HFFc6 (cell line): Measurements from ENCODE around the gene TMEM196. TPM values are rescaled to one million over a fixed set of nuclear protein-coding genes. Genes with fewer than 3 reads are reported as not detected.

Experiments used
- DNase-seq: peaks from one replicate; pipeline ENCODE4 v3.0.0-alpha.2; 2018
- H3K27ac Mint-ChIP-seq: 2 replicates; pipeline ENCODE4 v1.8.0; 2020; ENCODE audit warnings: mild to moderate bottlenecking, mixed read lengths
- H3K27me3 Mint-ChIP-seq: 2 replicates; pipeline ENCODE4 v1.8.0; 2021; ENCODE audit warnings: mild to moderate bottlenecking, moderate library complexity, mixed read lengths; ENCODE audit not compliant: insufficient read depth
- H3K36me3 Mint-ChIP-seq: 2 replicates; pipeline ENCODE4 v1.8.0; 2021; ENCODE audit warnings: low read depth, mixed read lengths
- H3K4me1 Mint-ChIP-seq: 2 replicates; pipeline ENCODE4 v1.8.0; 2020; ENCODE audit warnings: low read depth, mixed read lengths
- H3K4me3 Mint-ChIP-seq: 2 replicates; pipeline ENCODE4 v1.8.0; 2020; ENCODE audit warnings: mild to moderate bottlenecking, moderate library complexity, mixed read lengths
- H3K9me3 Mint-ChIP-seq: 2 replicates; pipeline ENCODE4 v1.8.0; 2020; ENCODE audit warnings: mild to moderate bottlenecking, mixed read lengths
- CTCF ChIP-seq: fragments of 200-600 bp; sonication (generic); IDR thresholded peaks from 2 replicates; pipeline ENCODE4 v1.5.0; 2021; ENCODE audit warnings: antibody characterized with exemption, mild to moderate bottlenecking
- microRNA-seq: library from miRNA; unstranded; fragments of <30 nt; microRNA quantifications from one replicate; pipeline ENCODE4, GENCODE V29; 2019
- total RNA-seq, 6 experiments: library from RNA; stranded (reverse); fragmentation: NEBNext Ultra II Directional; extraction: Animal tissue kit (Norgen Biotek cat#: 25700); gene quantifications; 2 replicates in 1 of 6; 3 replicates in 5 of 6; pipeline ENCODE4 v1.2.3, GENCODE V29; 2021

TMEM196 gene
- total RNA-seq, 6 experiments from 2014 or later, result not detected

DNA sequence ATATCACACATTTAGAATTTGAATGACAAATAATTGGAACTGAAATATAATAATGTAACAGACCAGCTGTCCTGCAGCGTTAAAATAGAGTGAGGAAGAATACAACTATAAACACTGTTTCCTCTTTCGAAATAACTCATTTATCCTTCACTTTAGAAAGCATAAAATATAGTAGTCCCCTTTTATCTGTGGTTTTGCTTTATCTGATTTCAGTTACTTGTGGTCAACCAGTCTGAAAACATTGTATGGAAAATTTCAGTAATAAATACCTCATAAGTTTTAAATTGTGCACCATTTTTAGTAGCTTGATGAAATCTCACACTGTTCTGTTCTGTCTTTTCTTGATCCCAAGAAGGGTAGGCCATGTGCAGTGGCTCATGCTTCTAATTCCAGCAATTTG lies 96.2 kb downstream of the TMEM196 start:
- H3K27me3 Mint-ChIP-seq, result peaks cover 2% of the 10 kb centered on the region; the same call in 1 of the 2 replicates
- H3K36me3 Mint-ChIP-seq, result no peaks in the 10 kb centered on the region
- H3K27ac Mint-ChIP-seq, result no peak overlapping the region
- H3K4me3 Mint-ChIP-seq, result no peak overlapping the region
- no peaks in the 10 kb centered on the region for H3K4me1 Mint-ChIP-seq
- no peak for TF ChIP-seq CTCF
- DNase-seq, result no peak
- H3K9me3 Mint-ChIP-seq, result no peaks in the 10 kb centered on the region

DNA sequence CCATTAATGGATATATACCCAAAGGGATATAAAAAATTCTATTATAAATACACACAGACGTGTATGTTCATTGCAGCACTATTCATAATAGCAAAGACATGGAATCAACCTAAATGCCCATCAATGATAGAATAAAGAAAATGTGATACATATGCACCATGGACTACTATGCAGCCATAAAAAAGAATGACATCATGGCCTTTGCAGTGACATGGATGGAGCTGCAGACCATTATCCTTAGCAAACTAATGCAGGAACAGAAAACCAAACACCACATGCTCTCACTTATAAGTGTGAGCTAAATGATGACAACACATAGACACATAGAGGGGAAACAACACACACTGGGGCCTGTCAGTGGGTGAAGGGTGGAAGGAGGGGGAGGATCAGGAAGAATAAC lies 97.6 kb downstream of the TMEM196 start:
- no peak for DNase-seq
- Mint-ChIP-seq H3K9me3 (no peaks in the 10 kb centered on the region), H3K4me3 (no peak overlapping the region), H3K36me3 (no peaks in the 10 kb centered on the region), H3K27ac (no peak overlapping the region), H3K27me3 (peaks cover 2% of the 10 kb centered on the region; the same call in 1 of the 2 replicates), H3K4me1 (no peaks in the 10 kb centered on the region)
- no peak for TF ChIP-seq CTCF

DNA sequence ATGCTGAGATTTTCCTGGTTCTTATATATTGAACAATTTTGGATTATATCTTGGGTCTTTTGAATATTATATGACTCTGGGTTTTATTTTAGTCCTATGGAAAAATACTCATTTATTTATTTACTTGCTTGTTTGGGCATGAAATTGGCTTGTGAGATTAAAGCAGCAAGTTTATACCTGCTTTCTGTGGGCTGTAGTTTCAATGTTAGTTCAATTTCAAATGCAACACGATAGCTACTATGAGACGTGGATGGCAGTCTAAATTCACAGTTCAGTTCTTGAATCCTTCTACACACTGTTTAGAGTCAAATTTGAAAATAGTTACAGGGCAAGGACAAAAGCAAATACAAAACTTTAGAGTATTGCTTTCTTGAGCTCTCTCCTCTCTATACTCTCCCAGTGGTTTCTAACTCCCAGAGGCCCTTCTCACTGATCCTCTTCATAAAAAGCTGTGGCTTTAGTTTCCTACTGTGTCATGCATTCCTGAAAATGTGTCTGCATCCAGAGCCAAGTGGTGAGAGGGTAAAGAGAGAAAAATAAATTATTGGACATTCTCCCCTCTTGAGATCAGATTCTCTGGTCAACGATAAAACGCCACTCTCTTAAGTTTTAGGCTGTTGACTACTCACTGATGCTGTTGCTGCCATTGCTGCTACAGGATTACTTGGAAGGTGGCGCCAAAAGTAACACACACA lies 99.0 kb downstream of the TMEM196 start:
- peaks cover 2% of the 10 kb centered on the region; the same call in 1 of the 2 replicates for H3K27me3 Mint-ChIP-seq
- no peaks in the 10 kb centered on the region for H3K4me1 Mint-ChIP-seq
- H3K36me3 Mint-ChIP-seq, result no peaks in the 10 kb centered on the region
- DNase-seq, result no peak
- H3K9me3 Mint-ChIP-seq, result no peaks in the 10 kb centered on the region
- no peak for TF ChIP-seq CTCF
- no peak overlapping the region for H3K4me3 Mint-ChIP-seq
- H3K27ac Mint-ChIP-seq, result no peak overlapping the region

DNA sequence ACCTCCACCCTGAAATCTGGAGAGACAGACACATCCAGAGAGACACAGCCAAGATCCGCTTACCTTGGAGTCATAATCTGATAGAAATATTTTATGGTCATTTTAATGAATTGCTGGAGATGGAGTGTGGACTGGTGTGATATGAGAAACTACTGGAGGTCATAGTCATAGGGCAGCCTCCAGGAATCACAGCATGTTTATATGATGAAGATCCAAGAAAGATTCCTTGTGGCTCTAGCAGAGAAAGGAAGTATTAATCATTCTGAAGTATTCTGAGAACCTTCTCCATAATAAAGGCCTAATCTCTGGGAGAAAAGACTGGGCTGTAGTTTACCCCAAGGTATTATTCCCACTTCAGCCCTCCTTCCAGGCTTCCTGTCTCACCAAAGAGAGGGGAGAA lies 102.6 kb downstream of the TMEM196 start:
- Mint-ChIP-seq H3K4me1 (no peaks in the 10 kb centered on the region), H3K27me3 (peaks cover 2% of the 10 kb centered on the region; the same call in 1 of the 2 replicates), H3K27ac (no peak overlapping the region), H3K36me3 (no peaks in the 10 kb centered on the region), H3K4me3 (no peak overlapping the region), H3K9me3 (no peaks in the 10 kb centered on the region)
- no peak for DNase-seq
- no peak for TF ChIP-seq CTCF

Small RNA genes within 50 kb of the gene (microRNA-seq; reads per million reads assigned to microRNA genes)
- gene MIR3146, result not detected

Other genes starting within 250 kb of the TMEM196 start
- gene POLR1F, start 64.6 kb downstream of the TMEM196 start, total RNA-seq, result 10 to 100 TPM; 13.4 to 17.6 (median 15.5) TPM